Kidney (tissue), 14 donors: Measurements from ENCODE around the gene ISM2. TPM values are rescaled to one million over a fixed set of nuclear protein-coding genes. Genes with fewer than 3 reads are reported as not detected.

Source experiments
- DNase-seq, 5 donors: peaks; one replicate each; pipeline ENCODE4 v3.0.0-alpha.2; 2013 to 2020
- FAIRE-seq: peaks from 2 replicates; lab custom pipeline; 2012; peaks lifted over from hg19 to GRCh38; lab: Jason Lieb, UNC
- H3K27ac ChIP-seq, 2 donors: one replicate each; pipeline ENCODE4 v1.7.0; 2013; ENCODE audit warnings: low read depth in 2 of 2, low read length in 2 of 2, inconsistent platforms in 1 of 2
- H3K27me3 ChIP-seq: one replicate; pipeline ENCODE4 v1.7.1; 2013; ENCODE audit warnings: low read length, inconsistent platforms; ENCODE audit not compliant: control insufficient read depth, insufficient read depth
- H3K36me3 ChIP-seq, 3 donors: one replicate each; pipeline versions ENCODE4 v1.7.0 to v1.7.1; 2013; ENCODE audit warnings: low read length in 3 of 3, control low read depth in 1 of 3, inconsistent platforms in 1 of 3; ENCODE audit not compliant: insufficient read depth in 3 of 3, control insufficient read depth in 2 of 3
- H3K4me1 ChIP-seq, 3 donors: one replicate each; pipeline versions ENCODE4 v1.7.0 to v1.7.1; 2013; ENCODE audit warnings: low read length in 3 of 3, inconsistent platforms in 1 of 3, low read depth in 1 of 3; ENCODE audit not compliant: control insufficient read depth in 2 of 3, insufficient read depth in 2 of 3
- H3K4me3 ChIP-seq, 3 donors: one replicate each; pipeline versions ENCODE4 v1.7.0 to v1.8.1; 2013; ENCODE audit warnings: low read length in 3 of 3, control low read depth in 1 of 3, inconsistent platforms in 1 of 3
- H3K9ac ChIP-seq, 3 donors: one replicate each; pipeline versions ENCODE4 v1.7.0 to v1.7.1; 2013; ENCODE audit warnings: low read length in 3 of 3, control low read depth in 1 of 3, inconsistent platforms in 1 of 3
- H3K9me3 ChIP-seq, 3 donors: one replicate each; pipeline versions ENCODE4 v1.7.0 to v1.7.1; 2013; ENCODE audit warnings: low read length in 3 of 3, control low read depth in 1 of 3, inconsistent platforms in 1 of 3; ENCODE audit not compliant: control insufficient read depth in 2 of 3, insufficient read depth in 1 of 3
- intact Hi-C: fragments of 100-400 bp; cut with DNase I; formaldehyde crosslinking; loops from one replicate; pipeline ENCODE4 v1.11.1; 2022
- polyA plus RNA-seq: library from polyadenylated mRNA; stranded (reverse); fragments of 350-450 nt; fragmentation: Illumina TruSeq; extraction: RNeasy Lipid Tissue Mini Kit (QIAGEN cat#74804); gene quantifications from one replicate; pipeline ENCODE4 v1.2.3, GENCODE V29; 2014; ENCODE audit warnings: low read depth, low replicate concordance; ENCODE audit not compliant: insufficient read depth
- total RNA-seq: library from RNA; stranded (reverse); fragmentation: NEBNext Ultra II Directional; extraction: Animal tissue kit (Norgen Biotek cat#: 25700); gene quantifications from one replicate; pipeline ENCODE4 v1.2.1, GENCODE V29; 2021
- TF ChIP-seq, protein P1 (sequence below): IDR thresholded peaks from 3 replicates; pipeline ENCODE4 v1.5.1; 2012; ENCODE audit warnings: mild to moderate bottlenecking, moderate library complexity, borderline replicate concordance; ENCODE audit not compliant: insufficient read depth; ENCODE audit errors: extremely low read depth
- donor health status: control.
- donor health status: control.
- donor health status: control.
- donor health status: control.
- donor health status: control.
- donor health status: DM: yes; HTN: yes; CAD: no.
- donor health status: Normal renal cell carcinoma (clear cell type).

ISM2 gene
- total and polyA plus RNA-seq, 2 donors from 2014 or later, result 0.57 to 0.80 TPM

DNA sequence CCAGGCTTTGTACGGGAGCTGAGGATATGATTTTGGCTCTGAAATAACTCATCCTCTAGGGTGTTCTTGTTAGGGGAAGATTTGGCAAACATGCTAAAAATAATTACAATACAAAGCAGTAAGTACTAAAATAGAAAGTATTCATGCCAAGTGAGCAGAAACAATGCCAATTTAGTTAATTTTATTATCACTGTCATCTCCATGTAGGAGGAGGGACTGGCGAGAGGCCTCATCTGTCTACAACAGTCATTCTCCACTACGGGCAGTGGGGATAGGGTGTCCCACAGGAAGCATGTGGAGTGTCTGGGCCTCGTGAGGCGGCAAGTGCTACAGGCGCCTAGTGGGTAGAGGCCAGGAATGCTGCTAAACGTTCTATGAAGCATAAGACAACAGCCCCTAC lies 3.3 kb downstream of the ISM2 start:
- FAIRE-seq (no peak), DNase-seq (no peak)
- Histone ChIP-seq H3K9ac (no peak overlapping the region), H3K27me3 (peaks cover 3% of the 10 kb centered on the region), H3K36me3 (no peaks in the 10 kb centered on the region), H3K4me1 (peaks cover 0 to 10% (median 0%) of the 10 kb centered on the region in 3 donors), H3K27ac (no peak overlapping the region), H3K4me3 (no peak overlapping the region), H3K9me3 (no peaks in the 10 kb centered on the region)
- intact Hi-C loops, result no loop called here
- TF ChIP-seq, protein P1, sequence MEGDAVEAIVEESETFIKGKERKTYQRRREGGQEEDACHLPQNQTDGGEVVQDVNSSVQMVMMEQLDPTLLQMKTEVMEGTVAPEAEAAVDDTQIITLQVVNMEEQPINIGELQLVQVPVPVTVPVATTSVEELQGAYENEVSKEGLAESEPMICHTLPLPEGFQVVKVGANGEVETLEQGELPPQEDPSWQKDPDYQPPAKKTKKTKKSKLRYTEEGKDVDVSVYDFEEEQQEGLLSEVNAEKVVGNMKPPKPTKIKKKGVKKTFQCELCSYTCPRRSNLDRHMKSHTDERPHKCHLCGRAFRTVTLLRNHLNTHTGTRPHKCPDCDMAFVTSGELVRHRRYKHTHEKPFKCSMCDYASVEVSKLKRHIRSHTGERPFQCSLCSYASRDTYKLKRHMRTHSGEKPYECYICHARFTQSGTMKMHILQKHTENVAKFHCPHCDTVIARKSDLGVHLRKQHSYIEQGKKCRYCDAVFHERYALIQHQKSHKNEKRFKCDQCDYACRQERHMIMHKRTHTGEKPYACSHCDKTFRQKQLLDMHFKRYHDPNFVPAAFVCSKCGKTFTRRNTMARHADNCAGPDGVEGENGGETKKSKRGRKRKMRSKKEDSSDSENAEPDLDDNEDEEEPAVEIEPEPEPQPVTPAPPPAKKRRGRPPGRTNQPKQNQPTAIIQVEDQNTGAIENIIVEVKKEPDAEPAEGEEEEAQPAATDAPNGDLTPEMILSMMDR, result no peak

DNA sequence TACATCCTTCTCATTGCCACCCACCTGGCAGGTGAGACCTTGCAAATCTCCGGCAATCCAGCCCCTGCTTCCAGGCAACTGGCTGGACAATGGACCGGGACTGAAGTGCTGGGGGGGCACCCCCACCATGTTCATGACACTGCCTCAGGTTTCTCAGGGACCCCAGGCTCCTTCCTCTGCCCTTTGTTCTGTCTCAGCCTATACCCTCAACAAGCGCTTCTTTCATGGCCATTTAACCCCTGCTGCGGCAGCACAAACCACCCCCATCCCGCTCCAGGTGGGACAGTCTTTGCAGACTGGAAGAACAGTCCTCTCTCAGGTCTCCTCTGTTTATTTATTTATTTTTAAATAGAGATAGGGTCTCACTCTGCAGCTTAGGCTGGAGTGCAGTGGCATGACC lies 7.6 kb downstream of the ISM2 start:
- Histone ChIP-seq H3K27ac (no peak overlapping the region), H3K36me3 (no peaks in the 10 kb centered on the region), H3K27me3 (no peaks in the 10 kb centered on the region), H3K9me3 (no peaks in the 10 kb centered on the region), H3K4me3 (no peak overlapping the region), H3K4me1 (no peaks in the 10 kb centered on the region), H3K9ac (no peak overlapping the region)
- TF ChIP-seq, protein P1, result no peak
- FAIRE-seq, result no peak
- DNase-seq, result no peak
- intact Hi-C loops, result no loop called here

DNA sequence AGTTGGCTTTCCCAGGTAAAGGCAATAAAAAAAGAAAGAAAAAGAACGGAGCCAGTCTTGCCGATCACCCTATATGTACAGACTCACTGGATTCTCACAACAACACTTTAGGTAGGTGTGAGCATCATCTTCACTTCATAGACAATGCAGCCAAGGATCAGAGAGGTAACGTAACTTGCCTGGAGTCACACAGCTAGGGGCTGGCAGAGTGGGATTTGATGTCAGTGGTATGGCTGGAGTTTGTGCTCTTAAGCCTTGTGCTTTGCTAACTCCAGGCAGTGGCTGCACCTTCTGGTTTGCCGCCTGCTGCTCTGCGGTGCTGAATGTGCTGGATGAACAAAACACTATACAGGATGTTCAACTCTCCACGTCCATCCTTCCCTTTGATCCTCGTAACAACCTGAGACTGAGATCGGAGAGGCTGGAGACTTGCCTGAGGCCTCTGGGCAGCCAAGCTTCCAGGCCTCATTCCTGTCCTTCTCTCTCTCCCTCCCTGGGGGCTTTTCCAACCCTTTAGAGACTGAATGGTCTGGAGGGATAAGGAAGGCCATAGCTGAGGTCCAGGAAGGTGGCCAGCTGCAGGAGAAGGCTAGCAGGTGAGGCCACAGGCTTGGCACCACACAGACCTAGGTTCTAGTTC lies 8.1 kb downstream of the ISM2 start:
- intact Hi-C loops, result no loop called here
- Histone ChIP-seq H3K9me3 (no peaks in the 10 kb centered on the region), H3K27ac (no peak overlapping the region), H3K27me3 (no peaks in the 10 kb centered on the region), H3K4me3 (no peak overlapping the region), H3K4me1 (no peaks in the 10 kb centered on the region), H3K36me3 (no peaks in the 10 kb centered on the region), H3K9ac (no peak overlapping the region)
- FAIRE-seq (no peak), DNase-seq (no peak)
- TF ChIP-seq, protein P1, result no peak

DNA sequence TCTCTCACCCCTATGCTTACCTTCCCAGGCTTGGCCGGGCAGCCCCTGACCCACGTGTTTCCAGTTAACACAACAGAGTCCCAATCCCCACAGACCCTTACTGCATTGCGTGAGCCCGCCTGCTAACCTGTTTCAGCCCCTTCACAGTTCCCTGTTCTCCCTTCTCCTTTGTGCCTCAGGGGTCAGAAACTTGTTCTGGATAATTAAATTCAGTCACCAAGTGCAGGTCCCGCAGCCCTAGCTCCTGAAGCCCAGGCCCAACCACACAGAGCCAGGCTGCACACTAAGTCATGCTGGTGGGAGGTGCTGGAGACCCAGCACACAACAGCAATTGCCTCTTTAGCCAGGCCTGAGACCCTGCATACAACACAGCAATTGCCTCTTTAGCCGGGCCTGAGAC lies 9.6 kb downstream of the ISM2 start:
- FAIRE-seq (no peak), DNase-seq (peak in 4 of 5 donors; percentile 63 to 80 (median 70))
- Histone ChIP-seq H3K9ac (no peak overlapping the region), H3K4me3 (no peak overlapping the region), H3K4me1 (peaks cover 0 to 13% (median 12%) of the 10 kb centered on the region in 3 donors), H3K9me3 (no peaks in the 10 kb centered on the region), H3K27me3 (no peaks in the 10 kb centered on the region), H3K27ac (no peak overlapping the region), H3K36me3 (no peaks in the 10 kb centered on the region)
- intact Hi-C loops, result no loop called here
- TF ChIP-seq, protein P1, result no peak
